Body of pancreas (tissue), 4 donors: ENCODE measurements around the gene GSTP1. TPM values are rescaled to one million over a fixed set of nuclear protein-coding genes. Genes with fewer than 3 reads are reported as not detected.

Source experiments
- ATAC-seq: fragments of 150-250 bp; one replicate; pipeline ENCODE4 v1.9.1; 2016
- DNase-seq, 4 donors: peaks; one replicate each; pipeline ENCODE4 v3.0.0-alpha.2; 2019
- H3K27ac ChIP-seq, 4 donors: fragments of 200-600 bp; sonication (generic); 1 replicate in 3 of 4; 2 replicates in 1 of 4; pipeline versions ENCODE4 v1.5.1 to v1.6.1; 2016 to 2019; ENCODE audit warnings: mild to moderate bottlenecking in 1 of 4, mixed read lengths in 1 of 4, moderate library complexity in 1 of 4
- H3K27me3 ChIP-seq, 2 donors: fragments of 200-600 bp; sonication (generic); one replicate each; pipeline ENCODE4 v1.6.0; 2016; ENCODE audit warnings: mild to moderate bottlenecking in 1 of 2
- H3K36me3 ChIP-seq, 2 donors: fragments of 200-600 bp; sonication (generic); replicated peaks in 1 of 2; 2 replicates each; pipeline ENCODE4 v1.5.1; 2016; ENCODE audit warnings: low read depth in 2 of 2; ENCODE audit not compliant: insufficient read depth in 1 of 2
- H3K4me1 ChIP-seq: fragments of 200-600 bp; sonication (generic); one replicate; pipeline ENCODE4 v1.6.0; 2016
- H3K4me3 ChIP-seq, 2 donors: fragments of 200-600 bp; sonication (generic); 1 replicate in 1 of 2; 2 replicates in 1 of 2; pipeline ENCODE4 v1.5.1; 2016 to 2019
- H3K9me3 ChIP-seq, 3 donors: fragments of 200-600 bp; sonication (generic); 1 replicate in 2 of 3; 2 replicates in 1 of 3; pipeline ENCODE4 v1.5.1; 2016
- CTCF ChIP-seq, 7 experiments: fragments of 450-650 bp in 4 of 7; fragments of 200-600 bp in 3 of 7; sonication (generic) in 3 of 7; IDR thresholded peaks; one replicate each; pipeline ENCODE4 v1.5.1; 2016 to 2019; ENCODE audit warnings: antibody characterized with exemption in 7 of 7
- POLR2A ChIP-seq, 3 donors: fragments of 450-650 bp; IDR thresholded peaks; one replicate each; pipeline ENCODE4 v1.6.1; 2016; ENCODE audit warnings: antibody characterized with exemption in 3 of 3, mild to moderate bottlenecking in 2 of 3
- WGBS, 2 donors: methylation state at CpG; one replicate each; pipeline ENCODE4 v1.1.5; 2017; 5-methylcytosine and 5-hydroxymethylcytosine counted together
- intact Hi-C: fragments of 100-400 bp; cut with DNase I; formaldehyde crosslinking; loops from one replicate; pipeline ENCODE4 v1.15.1; 2023
- total RNA-seq, 2 donors: library from RNA; depleted of rRNA; stranded (reverse); fragments of >200 nt; gene quantifications; one replicate each; pipeline ENCODE4 v1.1.0, GENCODE V29; 2016

GSTP1 gene
- total RNA-seq, 2 donors from 2014 or later, result 359 to 454 TPM

- Histone ChIP-seq H3K4me3 (no peak overlapping the region), H3K27me3 (no peaks in the 10 kb centered on the region), H3K4me1 (peaks cover 8% of the 10 kb centered on the region), H3K9me3 (no peaks in the 10 kb centered on the region), H3K27ac (peak overlapping the region in 3 of 4 donors; percentile 32 to 51 (median 33)), H3K36me3 (no peaks in the 10 kb centered on the region)
- TF ChIP-seq POLR2A (IDR thresholded peaks at IDR 0.05) (peak in 1 of 3 donors; percentile 23), CTCF (IDR thresholded peaks at IDR 0.05) (peak; percentile 67 to 94 (median 88))
- ATAC-seq, result peak; percentile 83
- peak; percentile 75 to 86 (median 85) for DNase-seq
- 34 to 40% methylated on average over 20 to 21 of the region's 21 CpGs for WGBS, 2 donors
- intact Hi-C loops, result no loop called here
Measured at GRCh38 chr11:67572747-67573419, 10.7 kb upstream of the GSTP1 start.

- 51 to 61% methylated on average over 3 of the region's 3 CpGs for WGBS, 2 donors
- H3K27me3 ChIP-seq, result no peaks in the 10 kb centered on the region
- no peak for ATAC-seq
- intact Hi-C loops, result no loop called here
- TF ChIP-seq POLR2A (IDR thresholded peaks at IDR 0.05) (no peak), CTCF (IDR thresholded peaks at IDR 0.05) (no peak)
- H3K36me3 ChIP-seq, result no peaks in the 10 kb centered on the region
- peaks cover 25% of the 10 kb centered on the region for H3K4me1 ChIP-seq
- H3K9me3 ChIP-seq, result no peaks in the 10 kb centered on the region
- no peak overlapping the region for H3K27ac ChIP-seq
- no peak overlapping the region for H3K4me3 ChIP-seq
- no peak for DNase-seq
Measured at GRCh38 chr11:67574938-67575337, 8.7 kb upstream of the GSTP1 start.

GRCh38 chr11:67576735-67577475 is 6.7 kb upstream of the GSTP1 start:
- H3K27ac ChIP-seq, result no peak overlapping the region

GRCh38 chr11:67577951-67578350 is 5.7 kb upstream of the GSTP1 start:
- H3K4me1 ChIP-seq, result peaks cover 52% of the 10 kb centered on the region
- H3K9me3 ChIP-seq, result no peaks in the 10 kb centered on the region
- H3K27ac ChIP-seq, result no peak overlapping the region
- ATAC-seq, result no peak
- DNase-seq, result no peak
- 75 to 78% methylated on average over 5 to 6 of the region's 6 CpGs for WGBS, 2 donors
- no peaks in the 10 kb centered on the region for H3K27me3 ChIP-seq
- H3K36me3 ChIP-seq, result no peaks in the 10 kb centered on the region
- TF ChIP-seq POLR2A (IDR thresholded peaks at IDR 0.05) (no peak), CTCF (IDR thresholded peaks at IDR 0.05) (no peak)
- intact Hi-C loops, result no loop called here
- no peak overlapping the region for H3K4me3 ChIP-seq

More at GRCh38 chr11:67576735-67577475, 6.7 kb upstream of the GSTP1 start:
- H3K9me3 ChIP-seq, result no peaks in the 10 kb centered on the region
- no peaks in the 10 kb centered on the region for H3K27me3 ChIP-seq
- H3K36me3 ChIP-seq, result no peaks in the 10 kb centered on the region
- ATAC-seq (no peak), DNase-seq (no peak)
- peaks cover 45% of the 10 kb centered on the region for H3K4me1 ChIP-seq
- no peak overlapping the region for H3K4me3 ChIP-seq
- intact Hi-C loops, result no loop called here
- no peak for TF ChIP-seq POLR2A (IDR thresholded peaks at IDR 0.05)
- no peak for TF ChIP-seq CTCF (IDR thresholded peaks at IDR 0.05)
- 70 to 76% methylated on average over 7 to 14 of the region's 14 CpGs for WGBS, 2 donors
